ENCODE measurements around the gene FEM1B.

Gene FEM1B

DNA sequence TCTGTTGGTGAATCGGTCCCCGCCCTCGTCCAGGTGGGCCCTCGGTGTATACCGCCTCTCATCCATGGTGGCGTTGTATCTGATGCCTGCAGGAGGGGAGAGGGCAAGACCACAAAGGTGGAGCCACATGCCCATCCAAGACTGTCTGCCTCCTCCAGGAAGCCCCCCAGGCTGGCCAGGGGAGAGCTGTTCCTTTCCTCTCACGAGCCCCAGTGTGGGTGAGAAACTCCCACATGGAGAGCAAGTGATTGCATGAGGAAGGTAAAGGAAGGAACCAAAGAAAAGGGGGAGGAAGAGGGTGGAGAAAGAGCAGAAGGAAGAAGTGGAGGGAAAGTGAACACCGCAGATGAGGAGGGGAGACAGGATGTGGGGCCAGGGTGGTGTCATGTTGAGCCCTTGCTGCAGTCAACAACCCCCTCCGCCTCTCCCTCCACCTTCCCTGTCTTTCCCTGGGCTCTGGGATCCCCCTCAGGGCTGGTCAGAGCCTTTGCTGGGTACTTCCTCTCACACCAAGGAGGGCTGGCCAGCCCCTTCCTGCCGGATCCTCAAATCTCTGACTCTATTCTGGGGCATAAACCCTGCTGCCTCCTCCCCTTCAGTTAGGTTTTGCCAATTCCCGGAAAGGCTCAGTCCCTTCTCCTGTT is 49.3 kb downstream of the FEM1B start:
- no peak for DNase-seq (ENCODE audit: low read depth)

DNA sequence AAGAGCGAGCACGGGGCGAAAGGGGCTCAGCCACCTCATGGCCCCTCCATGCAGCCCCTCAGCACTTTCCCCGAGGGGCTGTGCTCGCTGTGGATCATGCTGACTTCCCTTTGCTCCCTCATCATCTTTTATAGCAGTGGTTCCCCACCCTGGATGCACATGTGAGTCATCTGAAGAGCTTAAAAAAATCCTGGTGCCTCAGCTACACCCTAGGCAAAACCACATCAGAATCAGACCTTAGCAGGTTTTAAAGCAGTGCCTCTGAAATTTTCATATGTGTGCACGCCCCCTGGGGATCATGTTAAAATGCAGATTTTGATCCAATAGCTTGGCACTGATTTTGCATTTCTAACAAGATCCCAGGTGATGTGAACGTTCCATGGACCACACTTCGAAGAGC is 50.9 kb downstream of the FEM1B start:
- DNase-seq (ENCODE audit: low read depth): no peak

DNA sequence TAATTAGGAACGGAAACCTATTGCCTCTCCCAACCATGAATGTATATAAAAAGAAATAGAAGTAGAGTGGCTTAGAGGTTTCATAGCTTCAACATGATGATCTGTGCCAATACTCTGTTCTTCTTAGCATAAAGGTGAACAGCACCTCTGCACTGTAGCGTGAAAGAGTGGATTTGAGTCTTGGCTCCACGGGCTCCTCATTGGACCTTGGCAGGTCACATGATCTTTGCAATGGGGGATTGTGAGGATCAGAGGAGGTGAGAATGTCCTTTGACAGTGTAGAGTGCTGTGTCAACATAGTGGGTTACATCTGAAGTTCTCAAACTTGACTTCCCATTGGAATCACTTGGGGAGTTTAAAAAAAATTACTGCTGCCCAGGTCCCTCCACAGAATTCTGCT is 51.4 kb downstream of the FEM1B start:
- no peak for DNase-seq (ENCODE audit: low read depth)

DNA sequence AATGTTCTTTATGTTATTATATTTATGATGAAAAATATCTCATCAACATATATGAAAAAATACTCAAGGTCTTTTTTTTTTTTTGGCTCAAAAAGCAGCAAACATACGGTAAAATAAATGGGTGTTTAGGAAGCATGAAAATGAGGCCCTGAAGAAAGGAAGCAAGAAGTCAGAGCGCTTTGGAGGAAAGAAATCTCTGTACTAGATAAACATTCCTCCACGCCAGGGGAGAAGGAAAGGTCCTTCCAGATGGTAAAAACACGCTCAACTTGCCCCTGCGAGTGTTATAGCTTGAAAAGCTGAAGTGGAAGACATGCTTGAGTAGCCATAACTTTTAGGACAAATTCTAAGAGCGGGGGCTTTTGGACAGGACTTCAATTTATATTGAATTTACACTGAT is 52.9 kb downstream of the FEM1B start:
- DNase-seq (ENCODE audit: low read depth): no peak

DNA sequence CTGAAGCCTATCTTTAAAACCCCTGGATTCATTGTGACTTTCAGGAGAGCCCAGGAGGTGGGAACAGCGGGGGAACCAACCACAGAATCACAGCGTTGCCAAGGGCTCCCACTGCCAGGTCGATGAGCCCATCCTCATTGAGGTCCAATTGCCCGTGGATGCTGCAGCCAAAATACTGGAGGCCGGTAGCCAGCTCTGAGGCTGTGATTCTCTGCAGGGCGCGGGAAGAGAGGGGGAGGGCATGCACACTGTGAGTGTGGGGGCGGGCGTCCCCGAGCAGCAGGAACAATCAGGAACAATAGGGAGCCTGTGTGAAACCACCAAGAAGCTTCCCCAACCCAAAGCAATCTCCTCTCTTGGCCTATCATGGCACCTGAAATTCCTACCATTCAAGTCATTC is 53.4 kb downstream of the FEM1B start:
- DNase-seq (ENCODE audit: low read depth): no peak

DNA sequence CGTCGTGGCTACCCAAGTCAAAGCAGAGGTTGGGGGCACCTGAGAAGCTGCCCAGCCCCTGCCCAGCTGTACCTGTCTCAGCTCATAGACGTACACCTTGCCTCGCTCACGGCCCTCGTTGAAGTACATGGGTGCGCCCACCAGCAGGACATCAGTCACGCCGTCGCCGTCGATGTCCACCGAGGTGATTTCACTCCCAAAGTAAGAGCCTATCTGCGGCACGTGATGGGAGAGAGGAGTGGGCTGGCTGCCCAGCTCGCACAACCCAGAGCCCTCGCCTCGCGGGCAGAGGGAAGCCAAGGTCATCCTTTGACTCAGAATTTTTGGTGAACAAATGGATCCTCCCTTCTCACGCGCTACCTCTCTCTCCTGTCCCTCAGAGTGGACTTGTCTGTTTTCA is 54.7 kb downstream of the FEM1B start:
- DNase-seq (ENCODE audit: low read depth): no peak

DNA sequence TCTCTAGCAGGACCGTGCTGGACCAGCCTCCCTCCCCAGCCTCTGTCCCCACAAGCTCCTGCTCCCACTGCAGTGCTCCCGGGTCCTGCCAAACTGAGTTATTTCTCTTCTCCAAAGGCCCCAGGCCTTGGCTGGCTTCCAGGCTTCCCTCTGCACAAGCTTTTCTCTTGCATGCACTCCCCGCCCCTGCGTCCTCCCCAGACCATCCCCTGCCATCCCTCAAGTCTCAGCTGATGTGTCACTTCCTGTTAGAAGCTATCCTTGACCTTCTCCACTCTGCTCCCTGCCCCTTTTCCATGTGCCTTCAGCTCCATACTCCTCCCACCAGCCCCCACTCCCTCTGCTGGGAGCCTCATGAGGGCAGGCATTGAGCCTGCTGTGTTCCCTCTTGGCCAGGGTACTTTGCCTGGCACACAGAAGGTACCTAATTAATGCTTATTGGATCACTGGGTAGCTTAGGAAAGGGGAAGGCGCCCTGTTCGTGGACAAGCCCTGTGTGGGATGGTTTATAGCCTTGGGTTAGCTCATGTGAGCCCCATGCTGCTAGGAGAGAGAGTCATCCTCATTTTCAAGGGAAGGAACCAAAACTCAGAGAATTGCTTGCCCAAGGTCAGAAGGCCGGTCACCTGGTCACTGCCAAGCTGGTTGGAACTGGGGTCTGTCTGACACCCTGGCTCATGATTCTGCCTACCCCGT is 56.4 kb downstream of the FEM1B start:
- no peak for DNase-seq (ENCODE audit: low read depth)

DNA sequence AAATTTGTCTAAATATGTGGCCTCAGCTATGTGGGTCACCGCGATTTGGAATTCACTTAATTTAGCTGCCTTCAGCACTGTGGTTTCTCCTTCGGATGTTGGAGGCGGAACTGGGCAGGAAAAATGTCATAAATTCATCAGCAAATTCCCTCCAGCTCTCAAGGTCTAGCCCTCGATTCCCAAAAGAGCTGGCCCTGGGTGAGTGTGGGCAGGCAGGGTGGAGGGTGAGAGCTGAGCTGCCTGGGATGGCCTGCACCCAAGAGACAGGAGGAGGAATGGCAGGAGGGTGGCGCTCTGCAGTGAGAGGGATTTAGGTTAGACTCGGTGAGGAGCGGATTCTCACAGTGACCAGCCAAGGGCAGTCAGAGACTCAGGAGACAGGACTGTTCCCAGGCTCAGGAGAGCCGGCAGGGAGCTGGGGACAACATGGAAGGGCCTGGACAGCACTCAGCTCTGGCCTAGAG is 57.1 kb downstream of the FEM1B start:
- no peak for DNase-seq (ENCODE audit: low read depth)

DNA sequence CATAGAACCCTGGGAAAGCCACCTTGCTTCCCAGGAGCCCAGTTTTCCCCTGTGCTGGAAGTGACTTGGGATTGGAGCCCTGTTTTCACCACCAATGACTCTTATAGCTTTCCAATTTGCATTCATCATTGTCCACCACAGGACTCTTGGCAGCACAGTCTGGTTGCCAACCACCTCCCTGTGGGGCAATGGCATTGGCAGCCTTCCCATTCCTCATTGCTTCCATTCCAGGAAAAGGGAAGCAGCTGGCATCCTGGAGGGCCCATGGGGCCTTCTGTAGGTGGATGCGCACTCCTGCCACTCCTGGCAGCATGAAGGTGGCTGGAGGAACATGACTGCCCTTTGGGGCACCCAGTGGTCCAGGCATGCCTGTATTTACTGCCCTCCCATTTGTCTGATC is 57.7 kb downstream of the FEM1B start:
- DNase-seq (ENCODE audit: low read depth): no peak

DNA sequence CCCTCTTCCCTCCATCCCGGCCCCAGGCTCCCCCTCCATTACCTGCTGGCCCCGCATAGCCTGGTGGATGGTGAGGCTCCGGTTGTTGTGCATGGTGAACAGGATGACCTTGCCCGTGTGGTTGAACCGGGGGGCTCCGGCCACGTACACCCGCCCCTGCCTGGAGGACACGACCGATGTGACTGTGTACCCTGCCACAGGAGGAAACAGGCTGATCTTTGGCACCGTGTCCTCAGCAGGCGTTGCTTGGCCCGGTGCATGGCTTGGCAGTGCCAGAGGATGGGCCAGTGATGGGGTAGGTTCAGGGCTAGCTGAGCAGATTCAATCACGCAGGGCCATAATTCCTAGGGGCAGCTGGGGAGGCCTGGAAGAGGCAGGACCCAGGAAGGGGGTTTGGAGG is 58.1 kb downstream of the FEM1B start:
- no peak for DNase-seq (ENCODE audit: low read depth)

DNA sequence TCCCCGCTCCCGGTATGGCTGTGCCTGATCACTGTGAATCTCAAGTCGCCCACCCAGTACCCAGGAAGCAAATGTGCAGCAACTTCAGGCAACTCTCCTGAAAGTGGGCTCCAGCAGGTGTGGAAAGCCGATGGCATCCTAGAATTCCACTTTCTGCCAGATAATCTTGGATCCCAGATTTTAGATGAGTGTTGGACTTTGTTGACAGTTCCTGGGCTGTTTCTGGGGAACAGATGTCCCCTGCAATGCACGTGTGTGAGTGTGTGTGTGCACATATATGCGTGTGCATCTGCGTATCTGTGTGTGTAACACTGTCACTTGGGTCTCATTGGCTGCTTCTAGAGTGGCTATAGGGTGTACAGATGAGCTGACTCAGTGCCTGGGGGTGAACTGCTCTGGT is 59.0 kb downstream of the FEM1B start:
- no peak for DNase-seq (ENCODE audit: low read depth)

DNA sequence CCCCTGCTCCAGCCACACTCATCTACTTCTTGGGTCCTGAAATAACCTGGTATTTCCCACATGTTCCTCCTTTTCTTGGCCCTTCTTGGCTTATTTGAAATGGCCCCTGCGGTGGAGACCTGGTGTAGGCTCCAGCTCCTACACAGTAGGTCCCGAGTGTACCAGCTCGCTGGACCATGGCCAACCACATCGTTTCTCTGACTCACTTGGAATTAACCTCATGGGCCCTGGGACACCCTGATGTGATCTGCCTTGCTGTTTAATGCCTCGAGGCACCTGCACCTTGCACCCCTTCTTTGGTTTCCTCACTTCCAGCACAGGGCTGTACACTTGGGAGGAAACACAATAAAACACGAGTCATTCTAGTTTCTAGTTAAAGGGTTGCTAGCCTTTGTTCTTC is 60.3 kb downstream of the FEM1B start:
- DNase-seq (ENCODE audit: low read depth): no peak

DNA sequence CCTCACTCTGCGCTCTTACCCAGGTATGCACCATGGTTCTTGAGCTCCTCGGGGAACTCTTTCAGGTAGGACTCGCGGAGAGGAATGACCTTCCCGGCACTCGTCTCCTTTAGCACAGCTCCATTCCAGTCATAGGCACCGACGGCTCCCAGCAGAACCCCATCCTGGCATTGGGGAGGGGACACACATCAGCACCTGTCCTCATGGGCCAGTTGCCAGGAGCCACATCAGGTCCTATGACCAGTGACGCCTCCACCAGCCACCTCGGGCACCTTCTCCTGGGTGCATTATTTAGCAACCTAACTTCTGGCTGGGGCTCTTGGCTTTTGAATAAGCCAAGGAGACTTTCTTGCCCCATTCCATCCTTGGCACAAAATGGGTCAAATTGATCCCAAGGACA is 61.9 kb downstream of the FEM1B start:
- DNase-seq (ENCODE audit: low read depth): no peak

DNA sequence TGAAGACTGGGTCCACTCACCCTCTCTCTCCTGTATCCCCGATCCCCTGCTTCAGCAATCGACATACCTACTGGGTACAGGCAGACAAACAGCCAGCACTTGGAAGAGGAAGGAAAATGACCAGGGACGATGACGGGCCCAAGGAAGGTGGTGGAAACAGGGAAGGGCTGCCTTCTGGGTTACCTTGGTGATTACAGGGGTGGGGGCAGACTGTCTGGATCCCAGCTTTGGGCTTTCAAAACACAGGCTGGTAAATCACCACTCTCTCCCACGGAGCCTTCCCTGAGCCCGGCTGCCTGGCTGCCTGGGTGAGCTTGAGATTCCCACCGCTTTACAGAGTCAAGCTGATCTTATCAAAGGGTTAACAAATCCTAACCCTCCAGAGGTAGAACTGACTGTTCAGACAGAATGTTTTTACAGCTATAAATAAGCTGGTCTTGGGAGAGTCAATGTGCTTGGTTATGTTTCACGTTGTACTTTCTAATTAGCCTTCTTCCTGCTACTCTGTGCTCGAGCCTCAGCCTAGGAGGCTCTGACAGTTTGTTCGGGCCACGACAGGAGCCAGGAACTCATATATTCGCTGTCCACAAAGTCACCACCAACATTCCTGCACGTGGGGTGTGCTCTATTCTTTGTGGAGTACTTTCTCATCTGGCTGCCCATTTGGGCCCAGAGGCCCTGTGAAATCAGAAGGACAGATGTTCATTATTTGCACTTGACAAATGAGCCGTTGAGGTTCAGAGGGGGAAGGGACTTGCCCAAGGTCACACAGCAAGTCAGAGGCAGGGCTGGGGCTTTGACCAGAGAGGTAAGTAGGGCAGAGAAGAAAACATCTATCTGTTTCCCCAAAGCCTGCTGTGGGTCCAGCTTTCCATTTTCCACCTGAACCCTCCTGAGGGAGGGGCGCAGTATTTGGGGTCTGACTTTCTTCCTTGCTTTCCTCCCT is 63.5 kb downstream of the FEM1B start:
- DNase-seq (ENCODE audit: low read depth): no peak

DNA sequence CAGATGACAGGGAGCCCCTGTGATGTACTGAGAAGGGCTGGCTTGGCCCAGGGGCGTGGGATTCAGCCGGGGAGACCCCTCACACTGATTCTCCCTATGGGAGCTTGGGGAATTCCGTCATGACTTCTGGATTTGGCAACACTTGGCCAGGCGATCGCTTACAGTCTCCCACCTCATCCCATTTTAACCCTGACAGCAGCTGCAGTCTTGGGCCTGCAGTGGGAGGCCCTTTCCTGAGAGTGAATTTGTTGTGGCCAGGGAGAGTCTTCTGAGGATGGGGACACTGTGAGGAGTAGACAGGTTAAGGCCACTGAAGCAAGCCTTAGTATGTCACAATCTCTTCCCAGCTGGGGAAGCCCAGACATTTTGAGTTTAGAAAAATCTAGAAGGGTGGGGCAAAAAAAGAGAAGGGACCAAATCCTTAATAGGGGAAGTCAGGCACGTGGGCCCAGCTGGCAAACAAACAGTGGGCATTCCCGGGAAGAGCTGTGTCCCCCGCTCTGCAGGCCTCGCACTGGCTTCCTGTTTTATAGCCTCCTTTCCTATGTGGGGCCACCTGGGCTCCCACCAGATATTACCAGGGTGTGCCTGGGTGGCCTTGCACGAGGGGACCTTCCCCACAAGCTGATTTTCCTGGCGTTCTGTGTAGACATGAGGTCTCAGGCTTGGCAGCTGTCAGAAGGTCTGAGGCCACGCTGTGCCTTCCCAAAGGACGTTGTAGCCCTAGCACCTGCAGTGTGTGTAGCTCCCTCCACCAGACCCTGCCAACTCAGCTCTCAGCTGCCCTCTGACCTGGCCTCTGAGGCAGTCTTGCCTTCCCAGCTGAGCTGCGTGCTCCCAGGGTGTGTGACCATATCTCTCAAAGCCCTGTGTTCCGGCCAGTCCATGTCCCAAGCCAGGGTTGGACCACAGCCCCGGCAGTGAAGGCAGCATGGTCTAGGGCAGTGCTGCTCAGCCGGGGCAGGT is 64.5 kb downstream of the FEM1B start:
- DNase-seq (ENCODE audit: low read depth): no peak

DNA sequence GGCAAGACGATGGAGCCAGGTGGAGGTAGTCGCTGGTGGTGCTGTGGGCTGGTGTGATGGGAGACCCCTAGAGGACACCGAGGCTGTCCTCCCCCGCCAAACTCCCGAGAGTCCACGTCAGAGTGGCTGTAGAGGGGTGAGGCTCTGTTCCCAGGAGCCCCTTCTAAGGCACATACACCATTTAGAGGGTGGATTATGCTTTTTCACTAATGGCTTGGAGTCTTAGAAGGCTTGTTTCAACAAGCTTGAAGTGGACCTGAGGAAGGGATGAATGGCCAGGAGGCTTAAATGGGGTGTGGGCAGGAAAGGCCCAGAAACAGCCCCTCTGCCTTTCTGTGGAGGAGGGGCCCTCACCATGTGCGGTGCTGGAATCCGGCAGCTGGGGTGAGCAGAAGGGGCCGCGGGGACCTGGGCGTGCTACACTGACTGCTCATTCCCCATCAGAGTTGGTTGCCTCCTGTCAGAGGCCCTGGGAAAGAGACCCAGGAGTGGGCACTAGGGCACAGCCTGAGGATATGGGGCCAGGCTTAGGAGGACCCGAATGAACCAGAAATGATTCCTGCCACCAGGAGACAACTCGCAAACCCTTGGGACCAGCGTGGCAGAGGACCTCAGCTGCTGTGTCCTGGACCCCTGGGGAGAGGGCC is 66.2 kb downstream of the FEM1B start:
- no peak for DNase-seq (ENCODE audit: low read depth)

DNA sequence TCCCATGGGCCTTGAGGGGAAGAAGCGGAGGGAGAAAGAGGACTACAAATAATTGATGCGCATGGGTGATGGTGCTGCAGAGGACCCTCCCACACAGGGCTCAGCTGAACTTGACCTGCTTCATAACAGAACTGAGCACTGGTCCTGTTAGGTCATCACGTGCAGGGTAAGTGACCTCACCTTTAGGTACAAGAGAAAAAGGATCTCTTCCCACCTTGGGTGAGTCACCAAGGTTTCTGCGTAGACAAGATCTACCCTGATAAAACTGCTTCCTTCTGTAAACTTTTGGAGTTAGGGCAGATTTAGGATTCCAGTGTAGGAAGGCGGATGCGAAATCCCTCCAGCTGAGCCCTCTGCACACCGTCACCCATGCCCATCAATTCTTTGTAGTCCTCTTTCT is 67.1 kb downstream of the FEM1B start:
- no peak for DNase-seq (ENCODE audit: low read depth)
